BLaER1 (cell line): ENCODE results near the gene PGR.

Experiments used
- H3K27ac ChIP-seq: shearing (Covaris generic); formaldehyde crosslinking; 2 replicates; pipeline ENCODE4 v1.8.1; 2022
- H3K27me3 ChIP-seq: shearing (Covaris generic); formaldehyde crosslinking; 2 replicates; pipeline ENCODE4 v1.8.1; 2022
- H3K36me3 ChIP-seq: shearing (Covaris generic); formaldehyde crosslinking; 2 replicates; pipeline ENCODE4 v1.8.1; 2022
- H3K4me1 ChIP-seq: shearing (Covaris generic); formaldehyde crosslinking; 2 replicates; pipeline ENCODE4 v1.8.1; 2022
- H3K4me2 ChIP-seq: shearing (Covaris generic); formaldehyde crosslinking; 2 replicates; pipeline ENCODE4 v1.8.1; 2022
- H3K4me3 ChIP-seq: shearing (Covaris generic); formaldehyde crosslinking; 2 replicates; pipeline ENCODE4 v1.8.1; 2022
- H3K9ac ChIP-seq: shearing (Covaris generic); formaldehyde crosslinking; 2 replicates; pipeline ENCODE4 v1.8.1; 2022
- H3K9me3 ChIP-seq: shearing (Covaris generic); formaldehyde crosslinking; 2 replicates; pipeline ENCODE4 v1.8.1; 2022
- H4K20me1 ChIP-seq: shearing (Covaris generic); formaldehyde crosslinking; 2 replicates; pipeline ENCODE4 v1.8.1; 2022
- Cebpa-rat ChIP-seq: shearing (Covaris generic); IDR thresholded peaks from 2 replicates; pipeline ENCODE4 v1.8.1; 2022

The PGR gene

GRCh38 chr11:101129203-101129943, at the start of gene PGR:
Gene PGR, minus strand, starts transcription at chr11:101129813. Its CDS starts 743 bp downstream, at chr11:101129070.
- H3K9me3 ChIP-seq = peaks cover 29% of the 10 kb centered on the region
- H3K27ac ChIP-seq = no peak within 1 kb of the TSS
- H4K20me1 ChIP-seq = no peaks in the 10 kb centered on the region
- no peaks in the 10 kb centered on the region for H3K4me1 ChIP-seq
- no peak within 1 kb of the TSS for H3K9ac ChIP-seq
- no peak for TF ChIP-seq Cebpa-rat
- no peaks in the 10 kb centered on the region for H3K36me3 ChIP-seq
- H3K4me2 ChIP-seq = no peak within 1 kb of the TSS
- no peak within 1 kb of the TSS for H3K4me3 ChIP-seq
- H3K27me3 ChIP-seq = no peaks in the 10 kb centered on the region

- Histone ChIP-seq H4K20me1 (no peaks in the 10 kb centered on the region), H3K9me3 (no peaks in the 10 kb centered on the region), H3K4me2 (no peak overlapping the region), H3K27me3 (no peaks in the 10 kb centered on the region), H3K9ac (no peak overlapping the region), H3K4me3 (no peak overlapping the region), H3K27ac (no peak overlapping the region), H3K4me1 (no peaks in the 10 kb centered on the region), H3K36me3 (no peaks in the 10 kb centered on the region)
- no peak for TF ChIP-seq Cebpa-rat
These were observed 46.8 kb upstream of the PGR start for GRCh38 chr11:101176381-101176780.

GRCh38 chr11:101169944-101170343, 40.3 kb upstream of the PGR start:
- no peaks in the 10 kb centered on the region for H3K27me3 ChIP-seq
- no peaks in the 10 kb centered on the region for H3K36me3 ChIP-seq

GRCh38 chr11:101166038-101166437, 36.4 kb upstream of the PGR start:
- no peaks in the 10 kb centered on the region for H3K4me1 ChIP-seq
- H3K27ac ChIP-seq = no peak overlapping the region
- H3K27me3 ChIP-seq = no peaks in the 10 kb centered on the region
- no peak for TF ChIP-seq Cebpa-rat
- no peak overlapping the region for H3K4me3 ChIP-seq
- H3K36me3 ChIP-seq = no peaks in the 10 kb centered on the region
- H3K4me2 ChIP-seq = no peak overlapping the region
- no peaks in the 10 kb centered on the region for H4K20me1 ChIP-seq
- no peaks in the 10 kb centered on the region for H3K9me3 ChIP-seq
- H3K9ac ChIP-seq = no peak overlapping the region

More at GRCh38 chr11:101169944-101170343, 40.3 kb upstream of the PGR start:
- Histone ChIP-seq H3K27ac (no peak overlapping the region), H4K20me1 (no peaks in the 10 kb centered on the region), H3K9me3 (no peaks in the 10 kb centered on the region), H3K9ac (no peak overlapping the region), H3K4me1 (no peaks in the 10 kb centered on the region), H3K4me2 (no peak overlapping the region), H3K4me3 (no peak overlapping the region)
- TF ChIP-seq Cebpa-rat = no peak

- Histone ChIP-seq H3K9ac (no peak overlapping the region), H3K4me3 (no peak overlapping the region), H3K4me2 (no peak overlapping the region), H3K9me3 (peaks cover 31% of the 10 kb centered on the region), H3K27me3 (no peaks in the 10 kb centered on the region), H3K36me3 (no peaks in the 10 kb centered on the region), H4K20me1 (no peaks in the 10 kb centered on the region), H3K4me1 (no peaks in the 10 kb centered on the region), H3K27ac (no peak overlapping the region)
- TF ChIP-seq Cebpa-rat = no peak
These were observed 28.5 kb upstream of the PGR start for GRCh38 chr11:101158119-101158518.

- no peaks in the 10 kb centered on the region for H3K9me3 ChIP-seq
- no peak overlapping the region for H3K9ac ChIP-seq
These were observed 8.8 kb upstream of the PGR start for GRCh38 chr11:101138245-101138930.

GRCh38 chr11:101133190-101133589, 3.6 kb upstream of the PGR start:
- no peaks in the 10 kb centered on the region for H3K4me1 ChIP-seq
- TF ChIP-seq Cebpa-rat = no peak
- H3K4me3 ChIP-seq = no peak overlapping the region
- H3K4me2 ChIP-seq = no peak overlapping the region
- H3K9ac ChIP-seq = no peak overlapping the region
- peaks cover 14% of the 10 kb centered on the region for H3K9me3 ChIP-seq
- no peaks in the 10 kb centered on the region for H3K27me3 ChIP-seq
- no peak overlapping the region for H3K27ac ChIP-seq
- no peaks in the 10 kb centered on the region for H3K36me3 ChIP-seq
- H4K20me1 ChIP-seq = no peaks in the 10 kb centered on the region

More at GRCh38 chr11:101138245-101138930, 8.8 kb upstream of the PGR start:
- Histone ChIP-seq H3K4me3 (no peak overlapping the region), H3K27me3 (no peaks in the 10 kb centered on the region), H3K4me1 (no peaks in the 10 kb centered on the region), H3K27ac (no peak overlapping the region), H4K20me1 (no peaks in the 10 kb centered on the region), H3K4me2 (no peak overlapping the region), H3K36me3 (no peaks in the 10 kb centered on the region)
- TF ChIP-seq Cebpa-rat = no peak

GRCh38 chr11:101128571-101129202, 926 bp downstream of the PGR start:
- no peak overlapping the region for H3K4me2 ChIP-seq
- H3K27me3 ChIP-seq = no peaks in the 10 kb centered on the region
- peaks cover 29% of the 10 kb centered on the region for H3K9me3 ChIP-seq
- H3K4me3 ChIP-seq = no peak overlapping the region
- H3K36me3 ChIP-seq = no peaks in the 10 kb centered on the region
- no peaks in the 10 kb centered on the region for H3K4me1 ChIP-seq
- H4K20me1 ChIP-seq = no peaks in the 10 kb centered on the region
- H3K27ac ChIP-seq = no peak overlapping the region
- H3K9ac ChIP-seq = no peak overlapping the region
- no peak for TF ChIP-seq Cebpa-rat

- Histone ChIP-seq H3K27me3 (no peaks in the 10 kb centered on the region), H3K36me3 (no peaks in the 10 kb centered on the region), H3K27ac (no peak overlapping the region), H3K4me1 (no peaks in the 10 kb centered on the region), H3K9ac (no peak overlapping the region), H3K4me3 (no peak overlapping the region), H3K9me3 (peaks cover 29% of the 10 kb centered on the region), H3K4me2 (no peak overlapping the region), H4K20me1 (no peaks in the 10 kb centered on the region)
- no peak for TF ChIP-seq Cebpa-rat
These were observed 1.7 kb downstream of the PGR start for GRCh38 chr11:101127699-101128570.
